Central memory CD8-positive, alpha-beta T cell (primary cell): ENCODE results near the gene MAPK10.
"Not testable (repeated sequence)": the region's sequence is repeated elsewhere in the genome, so short reads cannot be mapped to it uniquely, and the experiment has no call there.

ENCODE experiments used
- ATAC-seq: fragments of 150-1000 bp; cut with Tn5 transposase; replicated peaks from 2 replicates; pipeline ENCODE4 v1.10.0; 2022; ENCODE audit warnings: mild to moderate bottlenecking, moderate FRiP score, moderate number of reproducible peaks; ENCODE audit not compliant: poor library complexity, severe bottlenecking; ENCODE audit errors: extremely low read depth
- DNase-seq, 2 donors: peaks; one replicate each; pipeline ENCODE4 v3.0.0; 2021; ENCODE audit warnings: low spot score in 2 of 2
- H3K27ac Mint-ChIP-seq: one replicate; pipeline ENCODE4 v1.8.0; 2022; ENCODE audit warnings: low read depth, mild to moderate bottlenecking, moderate library complexity, mixed read lengths
- H3K27me3 Mint-ChIP-seq: one replicate; pipeline ENCODE4 v1.8.0; 2022; ENCODE audit warnings: mixed read lengths
- H3K36me3 Mint-ChIP-seq: one replicate; pipeline ENCODE4 v1.8.0; 2022; ENCODE audit warnings: mild to moderate bottlenecking, moderate library complexity, mixed read lengths; ENCODE audit not compliant: insufficient read depth
- H3K4me1 Mint-ChIP-seq: one replicate; pipeline ENCODE4 v1.8.0; 2022; ENCODE audit warnings: mixed read lengths
- H3K4me3 Mint-ChIP-seq: one replicate; pipeline ENCODE4 v1.8.0; 2022; ENCODE audit warnings: mild to moderate bottlenecking, moderate library complexity, mixed read lengths
- H3K9me3 Mint-ChIP-seq: one replicate; pipeline ENCODE4 v1.8.0; 2022; ENCODE audit warnings: mixed read lengths

The MAPK10 gene

GRCh38 chr4:86333236-86333635, 26.6 kb downstream of the MAPK10 start:
- Mint-ChIP-seq H3K9me3 (peaks cover 11% of the 10 kb centered on the region), H3K4me1 (no peaks in the 10 kb centered on the region), H3K27me3 (no peaks in the 10 kb centered on the region), H3K4me3 (no peak overlapping the region), H3K27ac (no peak overlapping the region), H3K36me3 (no peaks in the 10 kb centered on the region)
- no peak for ATAC-seq
- no peak for DNase-seq

GRCh38 chr4:86330961-86331742, 28.7 kb downstream of the MAPK10 start:
- H3K27ac Mint-ChIP-seq = no peak overlapping the region
- no peak for DNase-seq
- H3K4me1 Mint-ChIP-seq = no peaks in the 10 kb centered on the region
- no peak overlapping the region for H3K4me3 Mint-ChIP-seq
- ATAC-seq = no peak
- no peaks in the 10 kb centered on the region for H3K27me3 Mint-ChIP-seq
- peaks cover 11% of the 10 kb centered on the region for H3K9me3 Mint-ChIP-seq
- no peaks in the 10 kb centered on the region for H3K36me3 Mint-ChIP-seq

GRCh38 chr4:86330411-86330810, 29.4 kb downstream of the MAPK10 start:
- not testable (repeated sequence) for H3K9me3 Mint-ChIP-seq, ATAC-seq, DNase-seq, H3K27me3 Mint-ChIP-seq, H3K4me3 Mint-ChIP-seq, H3K27ac Mint-ChIP-seq, H3K36me3 Mint-ChIP-seq, H3K4me1 Mint-ChIP-seq

- DNase-seq (no peak), ATAC-seq (no peak)
- H3K4me1 Mint-ChIP-seq = no peaks in the 10 kb centered on the region
- no peak overlapping the region for H3K27ac Mint-ChIP-seq
- H3K4me3 Mint-ChIP-seq = no peak overlapping the region
- H3K36me3 Mint-ChIP-seq = no peaks in the 10 kb centered on the region
- peaks cover 10% of the 10 kb centered on the region for H3K9me3 Mint-ChIP-seq
- no peaks in the 10 kb centered on the region for H3K27me3 Mint-ChIP-seq
Measured at GRCh38 chr4:86329431-86329830, 30.4 kb downstream of the MAPK10 start.

GRCh38 chr4:86326400-86326799, 33.5 kb downstream of the MAPK10 start:
- H3K9me3 Mint-ChIP-seq = peaks cover 10% of the 10 kb centered on the region
- no peaks in the 10 kb centered on the region for H3K27me3 Mint-ChIP-seq
- ATAC-seq = no peak
- no peak overlapping the region for H3K4me3 Mint-ChIP-seq
- no peak overlapping the region for H3K27ac Mint-ChIP-seq
- H3K4me1 Mint-ChIP-seq = no peaks in the 10 kb centered on the region
- no peaks in the 10 kb centered on the region for H3K36me3 Mint-ChIP-seq
- DNase-seq = no peak

- DNase-seq = no peak
- no peaks in the 10 kb centered on the region for H3K4me1 Mint-ChIP-seq
- H3K27ac Mint-ChIP-seq = no peak overlapping the region
- no peak for ATAC-seq
- H3K36me3 Mint-ChIP-seq = no peaks in the 10 kb centered on the region
- no peaks in the 10 kb centered on the region for H3K27me3 Mint-ChIP-seq
- H3K9me3 Mint-ChIP-seq = peaks cover 5% of the 10 kb centered on the region
- H3K4me3 Mint-ChIP-seq = no peak overlapping the region
Measured at GRCh38 chr4:86319390-86319789, 40.5 kb downstream of the MAPK10 start.

- no peak for DNase-seq
- H3K27me3 Mint-ChIP-seq = no peaks in the 10 kb centered on the region
- H3K9me3 Mint-ChIP-seq = peaks cover 5% of the 10 kb centered on the region
- ATAC-seq = no peak
- H3K4me3 Mint-ChIP-seq = no peak overlapping the region
- H3K27ac Mint-ChIP-seq = no peak overlapping the region
- H3K4me1 Mint-ChIP-seq = no peaks in the 10 kb centered on the region
- H3K36me3 Mint-ChIP-seq = no peaks in the 10 kb centered on the region
Measured at GRCh38 chr4:86315579-86315978, 44.3 kb downstream of the MAPK10 start.

GRCh38 chr4:86313656-86314055, 46.2 kb downstream of the MAPK10 start:
- H3K9me3 Mint-ChIP-seq = no peaks in the 10 kb centered on the region
- H3K27ac Mint-ChIP-seq = no peak overlapping the region
- H3K4me1 Mint-ChIP-seq = no peaks in the 10 kb centered on the region
- no peak for DNase-seq
- no peak for ATAC-seq
- H3K36me3 Mint-ChIP-seq = no peaks in the 10 kb centered on the region
- H3K27me3 Mint-ChIP-seq = no peaks in the 10 kb centered on the region
- H3K4me3 Mint-ChIP-seq = no peak overlapping the region

- H3K4me3 Mint-ChIP-seq = no peak overlapping the region
- DNase-seq (no peak), ATAC-seq (no peak)
- H3K27ac Mint-ChIP-seq = no peak overlapping the region
- H3K9me3 Mint-ChIP-seq = no peaks in the 10 kb centered on the region
- no peaks in the 10 kb centered on the region for H3K27me3 Mint-ChIP-seq
- no peaks in the 10 kb centered on the region for H3K4me1 Mint-ChIP-seq
- H3K36me3 Mint-ChIP-seq = no peaks in the 10 kb centered on the region
Measured at GRCh38 chr4:86307432-86307831, 52.4 kb downstream of the MAPK10 start.

- ATAC-seq (no peak), DNase-seq (no peak)
- H3K36me3 Mint-ChIP-seq = no peaks in the 10 kb centered on the region
- H3K27ac Mint-ChIP-seq = no peak overlapping the region
- no peak overlapping the region for H3K4me3 Mint-ChIP-seq
- H3K27me3 Mint-ChIP-seq = no peaks in the 10 kb centered on the region
- H3K4me1 Mint-ChIP-seq = no peaks in the 10 kb centered on the region
- no peaks in the 10 kb centered on the region for H3K9me3 Mint-ChIP-seq
Measured at GRCh38 chr4:86306816-86307215, 53.0 kb downstream of the MAPK10 start.

GRCh38 chr4:86302830-86303229, 57.0 kb downstream of the MAPK10 start:
- H3K36me3 Mint-ChIP-seq = no peaks in the 10 kb centered on the region
- H3K27me3 Mint-ChIP-seq = no peaks in the 10 kb centered on the region
- H3K9me3 Mint-ChIP-seq = no peaks in the 10 kb centered on the region
- no peak overlapping the region for H3K4me3 Mint-ChIP-seq
- ATAC-seq (no peak), DNase-seq (no peak)
- H3K4me1 Mint-ChIP-seq = no peaks in the 10 kb centered on the region
- H3K27ac Mint-ChIP-seq = no peak overlapping the region

- H3K36me3 Mint-ChIP-seq = no peaks in the 10 kb centered on the region
- no peaks in the 10 kb centered on the region for H3K9me3 Mint-ChIP-seq
- no peaks in the 10 kb centered on the region for H3K27me3 Mint-ChIP-seq
- no peaks in the 10 kb centered on the region for H3K4me1 Mint-ChIP-seq
- no peak for ATAC-seq
- no peak overlapping the region for H3K4me3 Mint-ChIP-seq
- no peak for DNase-seq
- H3K27ac Mint-ChIP-seq = no peak overlapping the region
Measured at GRCh38 chr4:86302251-86302650, 57.6 kb downstream of the MAPK10 start.

GRCh38 chr4:86300516-86300915, 59.3 kb downstream of the MAPK10 start:
- no peak overlapping the region for H3K4me3 Mint-ChIP-seq
- no peaks in the 10 kb centered on the region for H3K27me3 Mint-ChIP-seq
- no peaks in the 10 kb centered on the region for H3K9me3 Mint-ChIP-seq
- no peak for ATAC-seq
- H3K27ac Mint-ChIP-seq = no peak overlapping the region
- no peak for DNase-seq
- no peaks in the 10 kb centered on the region for H3K4me1 Mint-ChIP-seq
- H3K36me3 Mint-ChIP-seq = no peaks in the 10 kb centered on the region
